Fibroblast of lung (primary cell): ENCODE measurements around the gene CEACAM18. TPM values are rescaled to one million over a fixed set of nuclear protein-coding genes. Genes with fewer than 3 reads are reported as not detected.

ENCODE experiments used
- DNase-seq, 2 donors: peaks; one replicate each; pipeline versions ENCODE4 v3.0.0 to v3.0.0-alpha.2; 2010; ENCODE audit warnings: low read depth in 2 of 2
- H2AFZ ChIP-seq: 2 replicates; pipeline ENCODE4 v1.5.1; 2012; ENCODE audit warnings: low read length, control low read depth, inconsistent platforms
- H3K27ac ChIP-seq: 2 replicates; pipeline ENCODE4 v1.5.1; 2011; ENCODE audit warnings: low read length, control low read depth; ENCODE audit not compliant: insufficient read depth
- H3K27me3 ChIP-seq: 2 replicates; pipeline ENCODE4 v1.5.1; 2011; ENCODE audit warnings: mild to moderate bottlenecking, low read length; ENCODE audit not compliant: control insufficient read depth, insufficient read depth
- H3K36me3 ChIP-seq: 2 replicates; pipeline ENCODE4 v1.5.1; 2011; ENCODE audit warnings: low read length; ENCODE audit not compliant: control insufficient read depth, insufficient read depth
- H3K4me1 ChIP-seq: 2 replicates; pipeline ENCODE4 v1.5.1; 2011; ENCODE audit warnings: low read length; ENCODE audit not compliant: control insufficient read depth, insufficient read depth; ENCODE audit errors: extremely low read depth
- H3K4me2 ChIP-seq: 2 replicates; pipeline ENCODE4 v1.5.1; 2011; ENCODE audit warnings: low read length, control low read depth; ENCODE audit not compliant: insufficient read depth; ENCODE audit errors: extremely low read depth
- H3K4me3 ChIP-seq, 4 experiments: fragments of 200-600 bp in 1 of 4; sonication (generic) in 1 of 4; replicated peaks in 1 of 4; 2 replicates each; pipeline ENCODE4 v1.5.1; 2011 to 2016; ENCODE audit warnings: low read length in 4 of 4, low read depth in 3 of 4, mild to moderate bottlenecking in 3 of 4, control low read depth in 2 of 4, inconsistent platforms in 1 of 4, mixed read lengths in 1 of 4; ENCODE audit not compliant: insufficient read depth in 1 of 4; ENCODE audit errors: control extremely low read depth in 1 of 4
- H3K79me2 ChIP-seq: 2 replicates; pipeline ENCODE4 v1.5.1; 2012; ENCODE audit warnings: mild to moderate bottlenecking, low read length, inconsistent platforms; ENCODE audit not compliant: control insufficient read depth, insufficient read depth
- H3K9ac ChIP-seq: 2 replicates; pipeline ENCODE4 v1.5.1; 2011; ENCODE audit warnings: mild to moderate bottlenecking, low read length, control low read depth; ENCODE audit not compliant: insufficient read depth
- H3K9me3 ChIP-seq: 2 replicates; pipeline ENCODE4 v1.5.1; 2012; ENCODE audit warnings: low read depth, low read length; ENCODE audit not compliant: control insufficient read depth, insufficient read depth
- H4K20me1 ChIP-seq: 2 replicates; pipeline ENCODE4 v1.5.1; 2011; ENCODE audit warnings: low read length; ENCODE audit not compliant: control insufficient read depth, insufficient read depth; ENCODE audit errors: extremely low read depth
- CTCF ChIP-seq, 2 donors: IDR thresholded peaks in 1 of 2; conservative IDR thresholded peaks in 1 of 2; 1 replicate in 1 of 2; 2 replicates in 1 of 2; pipeline ENCODE4 v1.5.1; 2011 to 2012; ENCODE audit warnings: low read length in 2 of 2, control low read depth in 1 of 2, inconsistent platforms in 1 of 2, low read depth in 1 of 2, mild to moderate bottlenecking in 1 of 2
- EZH2 ChIP-seq: IDR thresholded peaks from 2 replicates; pipeline ENCODE4 v1.5.1; 2012; ENCODE audit warnings: low read length, control low read depth, mild to moderate bottlenecking; ENCODE audit errors: missing control alignments
- polyA plus RNA-seq, 2 donors: library from polyadenylated mRNA; depleted of rRNA in 1 of 2; stranded (reverse) in 1 of 2; unstranded in 1 of 2; fragments of >200 nt; gene quantifications; 2 replicates each; pipeline ENCODE4 v1.2.1, GENCODE V29; 2011 to 2012; ENCODE audit warnings: missing spikeins in 1 of 2
- total RNA-seq: library from RNA; depleted of rRNA; stranded (reverse); fragments of >200 nt; gene quantifications from 2 replicates; pipeline ENCODE4 v1.2.1, GENCODE V29; 2014

The CEACAM18 gene
- total and polyA plus RNA-seq, 2 donors (not counting 1 experiment from before 2014, with no cell fraction given), result not detected

DNA sequence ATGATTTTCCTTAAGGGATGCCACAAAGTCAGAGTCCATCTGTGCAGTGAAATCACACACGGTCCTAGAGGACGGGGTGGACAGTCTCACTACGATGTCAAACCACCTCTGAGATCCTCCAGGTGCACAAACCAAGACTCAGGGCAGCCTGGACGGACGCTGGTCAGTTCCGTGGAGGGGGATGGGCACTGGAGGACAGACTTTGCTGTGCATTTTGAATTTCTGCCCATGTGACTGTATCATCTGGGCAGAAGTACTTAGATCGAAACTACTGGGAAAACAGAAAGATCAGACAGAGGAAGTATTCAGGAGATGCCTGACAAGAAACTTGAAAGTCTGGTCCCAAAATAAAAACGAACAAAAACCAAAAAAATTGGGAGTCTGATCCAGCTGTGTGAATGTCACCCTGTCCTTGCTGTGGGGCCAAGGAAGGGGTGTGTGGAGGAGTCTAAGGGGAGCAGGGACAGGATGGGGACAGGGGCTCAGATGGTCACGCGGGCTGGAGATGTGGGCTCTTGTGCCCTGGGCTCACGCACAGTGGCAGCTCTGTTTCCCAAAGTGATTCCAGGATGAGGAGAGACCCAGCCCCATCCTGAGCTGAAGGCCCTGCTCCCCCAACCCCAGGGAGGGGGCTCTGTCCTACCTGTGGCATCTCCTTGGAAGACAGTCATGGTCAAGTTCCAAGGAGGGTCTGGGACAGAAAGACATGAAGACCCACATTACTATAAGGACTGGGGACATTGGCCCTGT is 21.6 kb upstream of the CEACAM18 start:
- no peak for TF ChIP-seq EZH2
- TF ChIP-seq CTCF (conservative IDR thresholded peaks at IDR 0.05 in 1 of 2, IDR thresholded peaks at IDR 0.05 in 1 of 2; ENCODE audit: low read depth in 1 of 2, low read length in 2 of 2), result no peak
- H4K20me1 ChIP-seq, result no peaks in the 10 kb centered on the region
- no peak for DNase-seq

GRCh38 chr19:51457351-51458013 is 20.9 kb upstream of the CEACAM18 start:
- Histone ChIP-seq H3K27me3 (no peaks in the 10 kb centered on the region), H3K4me1 (no peaks in the 10 kb centered on the region), H3K4me2 (no peak overlapping the region)

More for the DNA sequence above, 21.6 kb upstream of the CEACAM18 start:
- no peaks in the 10 kb centered on the region for H3K36me3 ChIP-seq
- no peak overlapping the region for H3K27ac ChIP-seq
- H3K27me3 ChIP-seq, result no peaks in the 10 kb centered on the region
- H3K4me2 ChIP-seq, result no peak overlapping the region
- H3K9me3 ChIP-seq, result no peaks in the 10 kb centered on the region
- H3K4me1 ChIP-seq, result no peaks in the 10 kb centered on the region
- H3K79me2 ChIP-seq, result no peaks in the 10 kb centered on the region
- no peak overlapping the region for H2AFZ ChIP-seq
- no peak overlapping the region for H3K4me3 ChIP-seq
- H3K9ac ChIP-seq, result no peak overlapping the region

More at GRCh38 chr19:51457351-51458013, 20.9 kb upstream of the CEACAM18 start:
- Histone ChIP-seq H3K36me3 (no peaks in the 10 kb centered on the region), H3K4me3 (no peak overlapping the region), H2AFZ (no peak overlapping the region), H3K79me2 (no peaks in the 10 kb centered on the region), H3K27ac (no peak overlapping the region), H3K9ac (no peak overlapping the region), H4K20me1 (no peaks in the 10 kb centered on the region), H3K9me3 (no peaks in the 10 kb centered on the region)
- TF ChIP-seq CTCF (conservative IDR thresholded peaks at IDR 0.05 in 1 of 2, IDR thresholded peaks at IDR 0.05 in 1 of 2; ENCODE audit: low read depth in 1 of 2, low read length in 2 of 2) (no peak), EZH2 (no peak)
- no peak for DNase-seq
